Measurements from ENCODE around the gene IRF2. TPM values are rescaled to one million over a fixed set of nuclear protein-coding genes. Genes with fewer than 3 reads are reported as not detected.

IRF2 gene
- polyA plus RNA-seq, 2 of the 4 experiments (the other 2 are of a cell fraction) = 11.0 to 23.5 TPM

DNA sequence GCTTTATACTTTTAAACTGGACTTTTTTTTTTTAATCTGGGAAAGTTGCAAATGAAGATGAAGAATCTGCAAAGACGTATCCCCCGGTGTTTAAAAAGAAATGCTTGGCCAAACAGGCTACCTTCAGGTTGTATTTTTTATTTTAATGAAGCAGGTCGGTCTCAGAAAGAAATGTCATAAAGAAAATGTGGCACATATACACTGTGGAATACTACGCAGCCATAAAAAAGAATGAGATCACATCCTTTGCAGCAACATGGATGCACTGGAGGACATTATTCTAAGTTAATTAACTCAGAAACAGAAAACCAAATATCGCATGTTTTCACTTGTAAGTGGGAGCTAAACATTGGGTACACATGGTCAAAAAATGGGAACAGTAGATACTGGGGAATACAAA, 123.4 kb downstream of the IRF2 start (continued):
- TF ChIP-seq BCL3 (IDR thresholded peaks at IDR 0.05) (no peak), POLR2A (IDR thresholded peaks at IDR 0.05; ENCODE audit: low read length) (no peak), SREBF2 (IDR thresholded peaks at IDR 0.05) (no peak), PHF8 (IDR thresholded peaks at IDR 0.05; ENCODE audit: borderline replicate concordance, low read depth) (no peak), JUN (IDR thresholded peaks at IDR 0.05) (no peak), EHF (CRISPR knock-in tag; IDR thresholded peaks at IDR 0.05) (no peak), RARB (CRISPR knock-in tag; IDR thresholded peaks at IDR 0.05) (no peak), ZFP36 (IDR thresholded peaks at IDR 0.05; ENCODE audit: borderline replicate concordance, partially characterized antibody) (no peak), RFX5 (IDR thresholded peaks at IDR 0.05) (no peak)

- H3K4me2 ChIP-seq = no peak overlapping the region
- no peak for DNase-seq (ENCODE audit: low read depth in 1 of 2, low spot score in 1 of 2)
- H3K4me1 ChIP-seq = peaks cover 18% of the 10 kb centered on the region; the same call in 2 of the 3 replicates
- CTCF ChIA-PET = no interaction called here
- TF ChIP-seq EP300 (IDR thresholded peaks at IDR 0.05) (no peak), CBX8 (IDR thresholded peaks at IDR 0.05) (no peak), MAZ (IDR thresholded peaks at IDR 0.05; ENCODE audit: borderline replicate concordance, low read depth, low read length) (no peak), POLR2A (IDR thresholded peaks at IDR 0.05; ENCODE audit: low read length) (no peak), HDAC2 (IDR thresholded peaks at IDR 0.05) (no peak), KDM1A (IDR thresholded peaks at IDR 0.05; ENCODE audit: low read depth) (no peak), CHD2 (IDR thresholded peaks at IDR 0.05; ENCODE audit: low read length, partially characterized antibody) (no peak), CBX2 (IDR thresholded peaks at IDR 0.05; ENCODE audit: borderline replicate concordance, low read depth) (no peak), ESRRA (IDR thresholded peaks at IDR 0.05; ENCODE audit: borderline replicate concordance, low read length) (no peak), JUNB (IDR thresholded peaks at IDR 0.05) (no peak), RNF2 (IDR thresholded peaks at IDR 0.05; ENCODE audit: borderline replicate concordance, low read depth) (no peak), RAD21 (conservative IDR thresholded peaks at IDR 0.05 in 1 of 2, IDR thresholded peaks at IDR 0.05 in 1 of 2) (no peak), NFE2L2 (conservative IDR thresholded peaks at IDR 0.05; ENCODE audit: low read length) (no peak), SREBF2 (IDR thresholded peaks at IDR 0.05) (no peak), FOSL2 (IDR thresholded peaks at IDR 0.05) (no peak), FOSL2 (CRISPR knock-in tag; IDR thresholded peaks at IDR 0.05) (no peak)
- TF ChIP-seq, protein P1, sequence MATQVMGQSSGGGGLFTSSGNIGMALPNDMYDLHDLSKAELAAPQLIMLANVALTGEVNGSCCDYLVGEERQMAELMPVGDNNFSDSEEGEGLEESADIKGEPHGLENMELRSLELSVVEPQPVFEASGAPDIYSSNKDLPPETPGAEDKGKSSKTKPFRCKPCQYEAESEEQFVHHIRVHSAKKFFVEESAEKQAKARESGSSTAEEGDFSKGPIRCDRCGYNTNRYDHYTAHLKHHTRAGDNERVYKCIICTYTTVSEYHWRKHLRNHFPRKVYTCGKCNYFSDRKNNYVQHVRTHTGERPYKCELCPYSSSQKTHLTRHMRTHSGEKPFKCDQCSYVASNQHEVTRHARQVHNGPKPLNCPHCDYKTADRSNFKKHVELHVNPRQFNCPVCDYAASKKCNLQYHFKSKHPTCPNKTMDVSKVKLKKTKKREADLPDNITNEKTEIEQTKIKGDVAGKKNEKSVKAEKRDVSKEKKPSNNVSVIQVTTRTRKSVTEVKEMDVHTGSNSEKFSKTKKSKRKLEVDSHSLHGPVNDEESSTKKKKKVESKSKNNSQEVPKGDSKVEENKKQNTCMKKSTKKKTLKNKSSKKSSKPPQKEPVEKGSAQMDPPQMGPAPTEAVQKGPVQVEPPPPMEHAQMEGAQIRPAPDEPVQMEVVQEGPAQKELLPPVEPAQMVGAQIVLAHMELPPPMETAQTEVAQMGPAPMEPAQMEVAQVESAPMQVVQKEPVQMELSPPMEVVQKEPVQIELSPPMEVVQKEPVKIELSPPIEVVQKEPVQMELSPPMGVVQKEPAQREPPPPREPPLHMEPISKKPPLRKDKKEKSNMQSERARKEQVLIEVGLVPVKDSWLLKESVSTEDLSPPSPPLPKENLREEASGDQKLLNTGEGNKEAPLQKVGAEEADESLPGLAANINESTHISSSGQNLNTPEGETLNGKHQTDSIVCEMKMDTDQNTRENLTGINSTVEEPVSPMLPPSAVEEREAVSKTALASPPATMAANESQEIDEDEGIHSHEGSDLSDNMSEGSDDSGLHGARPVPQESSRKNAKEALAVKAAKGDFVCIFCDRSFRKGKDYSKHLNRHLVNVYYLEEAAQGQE (IDR thresholded peaks at IDR 0.05) = no peak
- TF ChIP-seq, protein P2, sequence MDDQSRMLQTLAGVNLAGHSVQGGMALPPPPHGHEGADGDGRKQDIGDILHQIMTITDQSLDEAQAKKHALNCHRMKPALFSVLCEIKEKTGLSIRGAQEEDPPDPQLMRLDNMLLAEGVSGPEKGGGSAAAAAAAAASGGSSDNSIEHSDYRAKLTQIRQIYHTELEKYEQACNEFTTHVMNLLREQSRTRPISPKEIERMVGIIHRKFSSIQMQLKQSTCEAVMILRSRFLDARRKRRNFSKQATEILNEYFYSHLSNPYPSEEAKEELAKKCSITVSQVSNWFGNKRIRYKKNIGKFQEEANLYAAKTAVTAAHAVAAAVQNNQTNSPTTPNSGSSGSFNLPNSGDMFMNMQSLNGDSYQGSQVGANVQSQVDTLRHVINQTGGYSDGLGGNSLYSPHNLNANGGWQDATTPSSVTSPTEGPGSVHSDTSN (IDR thresholded peaks at IDR 0.05) = no peak
- no peak overlapping the region for H3K4me3 ChIP-seq
- POLR2A ChIA-PET = no interaction called here
- whole genome bisulfite sequencing (ENCODE audit: missing lambda C conversion rate) = 85% methylated on average over 9 of the region's 9 CpGs
- H3K27ac ChIP-seq = no peak overlapping the region
- no peak for FAIRE-seq
- ATAC-seq = no peak
- H3K9me3 ChIP-seq = no peaks in the 10 kb centered on the region
Observed at GRCh38 chr4:184350213-184350817, 124.0 kb downstream of the IRF2 start.
